HepG2 (cell line): ENCODE measurements around the gene RBM15B. TPM values are rescaled to one million over a fixed set of nuclear protein-coding genes. Genes with fewer than 3 reads are reported as not detected.

Source experiments
- FOXM1 ChIP-seq: sonication (generic); formaldehyde crosslinking; IDR thresholded peaks from 2 replicates; pipeline ENCODE4 v1.5.0; 2020; ENCODE audit warnings: missing genetic modification reagents
- HNF4A ChIP-seq: sonication (generic); formaldehyde crosslinking; IDR thresholded peaks from 2 replicates; pipeline ENCODE4 v1.4.0; 2020; ENCODE audit warnings: missing genetic modification reagents
- MBD4 ChIP-seq: IDR thresholded peaks from 2 replicates; pipeline ENCODE4 v1.6.1; 2012; ENCODE audit warnings: low read length, inconsistent platforms, borderline replicate concordance
- RORA ChIP-seq: sonication (generic); formaldehyde crosslinking; IDR thresholded peaks from 2 replicates; pipeline ENCODE4 v1.5.0; 2020; ENCODE audit warnings: mild to moderate bottlenecking, missing genetic modification reagents, moderate library complexity
- SAFB2 ChIP-seq: sonication (generic); formaldehyde crosslinking; IDR thresholded peaks from 2 replicates; pipeline ENCODE4 v1.5.1; 2020; ENCODE audit warnings: missing genetic modification reagents, low read depth, mild to moderate bottlenecking, borderline replicate concordance
- STAT5B ChIP-seq: sonication (generic); formaldehyde crosslinking; IDR thresholded peaks from 2 replicates; pipeline ENCODE4 v1.4.0; 2020; ENCODE audit warnings: missing genetic modification reagents
- TAF15 ChIP-seq: fragments of 200-400 bp; formaldehyde crosslinking; IDR thresholded peaks from one replicate; pipeline ENCODE4 v1.6.1; 2018; ENCODE audit warnings: mild to moderate bottlenecking, low read depth, low read length; ENCODE audit not compliant: poor library complexity, severe bottlenecking
- TFDP2 ChIP-seq: sonication (generic); formaldehyde crosslinking; IDR thresholded peaks from 2 replicates; pipeline ENCODE4 v1.4.0; 2020; ENCODE audit warnings: missing genetic modification reagents
- TIGD3 ChIP-seq: sonication (generic); formaldehyde crosslinking; IDR thresholded peaks from 2 replicates; pipeline ENCODE4 v1.5.1; 2020; ENCODE audit warnings: mild to moderate bottlenecking, missing genetic modification reagents, borderline replicate concordance
- XRCC5 ChIP-seq: fragments of 200-400 bp; formaldehyde crosslinking; optimal IDR thresholded peaks from 2 replicates; pipeline ENCODE3; 2017; ENCODE audit warnings: mild to moderate bottlenecking, low read length
- ZFP82 ChIP-seq: sonication (generic); formaldehyde crosslinking; IDR thresholded peaks from 2 replicates; pipeline ENCODE4 v1.5.1; 2020; ENCODE audit warnings: mild to moderate bottlenecking, missing genetic modification reagents, borderline replicate concordance
- ZNF12 ChIP-seq: sonication (generic); formaldehyde crosslinking; IDR thresholded peaks from 2 replicates; pipeline ENCODE4 v1.5.0; 2020; ENCODE audit warnings: missing genetic modification reagents
- ZNF225 ChIP-seq: sonication (generic); formaldehyde crosslinking; IDR thresholded peaks from 2 replicates; pipeline ENCODE4 v1.4.0; 2020; ENCODE audit warnings: mild to moderate bottlenecking, missing genetic modification reagents
- ZNF282 ChIP-seq: fragments of 450-650 bp; IDR thresholded peaks from 2 replicates; pipeline ENCODE4 v1.6.1; 2018; ENCODE audit not compliant: partially characterized antibody
- ZNF512B ChIP-seq: sonication (generic); formaldehyde crosslinking; IDR thresholded peaks from 2 replicates; pipeline ENCODE4 v1.5.1; 2020; ENCODE audit warnings: missing genetic modification reagents, mild to moderate bottlenecking, borderline replicate concordance
- polyA plus RNA-seq, 8 experiments: library from polyadenylated mRNA; depleted of rRNA in 3 of 8; stranded (reverse) in 7 of 8; unstranded in 1 of 8; fragments of >200 nt; fragmentation: Illumina TruSeq in 4 of 8; extraction: Trizol in 4 of 8; gene quantifications; 2 replicates each; pipeline versions ENCODE4 v1.2.1 to v1.2.3, GENCODE V29; 2011 to 2016; ENCODE audit warnings: low read depth in 4 of 8, missing spikeins in 1 of 8, mixed read lengths in 1 of 8; ENCODE audit not compliant: insufficient read depth in 1 of 8
- total RNA-seq, 5 experiments: library from RNA; depleted of rRNA; stranded (reverse); fragments of >200 nt; fragmentation: Illumina TruSeq; extraction: Trizol; gene quantifications; 2 replicates each; pipeline ENCODE4 v1.2.3, GENCODE V29; 2016; ENCODE audit warnings: low read depth in 1 of 5
- TF ChIP-seq, protein P1 (sequence below): IDR thresholded peaks from 2 replicates; pipeline ENCODE4 v1.6.1; 2016
- TF ChIP-seq, protein P2 (sequence below): sonication (generic); formaldehyde crosslinking; IDR thresholded peaks from 2 replicates; pipeline ENCODE4 v1.5.1; 2020; ENCODE audit warnings: missing genetic modification reagents, mild to moderate bottlenecking, borderline replicate concordance
- TF ChIP-seq, protein P3 (sequence below): sonication (generic); formaldehyde crosslinking; IDR thresholded peaks from 2 replicates; pipeline ENCODE4 v1.9.0; 2021; ENCODE audit warnings: missing genetic modification reagents, mild to moderate bottlenecking, borderline replicate concordance

The RBM15B gene
- total and polyA plus RNA-seq, 2 of the 13 experiments (the other 11 are each of a cell fraction or from before 2014, with no cell fraction given): 8.2 to 19.3 TPM

GRCh38 chr3:51391075-51391565 lies at the start of gene RBM15B (continued):
- TF ChIP-seq TAF15 (no peak), SAFB2 (peak; percentile 98), HNF4A (CRISPR knock-in tag) (no peak), FOXM1 (no peak), ZNF512B (CRISPR knock-in tag) (no peak), RORA (CRISPR knock-in tag) (no peak), ZFP82 (CRISPR knock-in tag) (no peak; the same call in 1 of the 2 replicates), ZNF282 (no peak), ZNF12 (CRISPR knock-in tag) (no peak), MBD4 (no peak), STAT5B (CRISPR knock-in tag) (no peak; the same call in 1 of the 2 replicates), TIGD3 (CRISPR knock-in tag) (no peak), TFDP2 (CRISPR knock-in tag) (peak; percentile 72), XRCC5 (peak; percentile 95), ZNF225 (CRISPR knock-in tag) (peak; percentile 16; the same call in 1 of the 2 replicates)
- TF ChIP-seq, protein P1, sequence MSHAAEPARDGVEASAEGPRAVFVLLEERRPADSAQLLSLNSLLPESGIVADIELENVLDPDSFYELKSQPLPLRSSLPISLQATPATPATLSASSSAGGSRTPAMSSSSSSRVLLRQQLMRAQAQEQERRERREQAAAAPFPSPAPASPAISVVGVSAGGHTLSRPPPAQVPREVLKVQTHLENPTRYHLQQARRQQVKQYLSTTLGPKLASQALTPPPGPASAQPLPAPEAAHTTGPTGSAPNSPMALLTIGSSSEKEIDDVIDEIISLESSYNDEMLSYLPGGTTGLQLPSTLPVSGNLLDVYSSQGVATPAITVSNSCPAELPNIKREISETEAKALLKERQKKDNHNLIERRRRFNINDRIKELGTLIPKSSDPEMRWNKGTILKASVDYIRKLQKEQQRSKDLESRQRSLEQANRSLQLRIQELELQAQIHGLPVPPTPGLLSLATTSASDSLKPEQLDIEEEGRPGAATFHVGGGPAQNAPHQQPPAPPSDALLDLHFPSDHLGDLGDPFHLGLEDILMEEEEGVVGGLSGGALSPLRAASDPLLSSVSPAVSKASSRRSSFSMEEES (CRISPR knock-in tag): peak; percentile 96
- TF ChIP-seq, protein P2, sequence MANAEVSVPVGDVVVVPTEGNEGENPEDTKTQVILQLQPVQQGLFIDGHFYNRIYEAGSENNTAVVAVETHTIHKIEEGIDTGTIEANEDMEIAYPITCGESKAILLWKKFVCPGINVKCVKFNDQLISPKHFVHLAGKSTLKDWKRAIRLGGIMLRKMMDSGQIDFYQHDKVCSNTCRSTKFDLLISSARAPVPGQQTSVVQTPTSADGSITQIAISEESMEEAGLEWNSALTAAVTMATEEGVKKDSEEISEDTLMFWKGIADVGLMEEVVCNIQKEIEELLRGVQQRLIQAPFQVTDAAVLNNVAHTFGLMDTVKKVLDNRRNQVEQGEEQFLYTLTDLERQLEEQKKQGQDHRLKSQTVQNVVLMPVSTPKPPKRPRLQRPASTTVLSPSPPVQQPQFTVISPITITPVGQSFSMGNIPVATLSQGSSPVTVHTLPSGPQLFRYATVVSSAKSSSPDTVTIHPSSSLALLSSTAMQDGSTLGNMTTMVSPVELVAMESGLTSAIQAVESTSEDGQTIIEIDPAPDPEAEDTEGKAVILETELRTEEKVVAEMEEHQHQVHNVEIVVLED (CRISPR knock-in tag): peak; percentile 94
- TF ChIP-seq, protein P3, sequence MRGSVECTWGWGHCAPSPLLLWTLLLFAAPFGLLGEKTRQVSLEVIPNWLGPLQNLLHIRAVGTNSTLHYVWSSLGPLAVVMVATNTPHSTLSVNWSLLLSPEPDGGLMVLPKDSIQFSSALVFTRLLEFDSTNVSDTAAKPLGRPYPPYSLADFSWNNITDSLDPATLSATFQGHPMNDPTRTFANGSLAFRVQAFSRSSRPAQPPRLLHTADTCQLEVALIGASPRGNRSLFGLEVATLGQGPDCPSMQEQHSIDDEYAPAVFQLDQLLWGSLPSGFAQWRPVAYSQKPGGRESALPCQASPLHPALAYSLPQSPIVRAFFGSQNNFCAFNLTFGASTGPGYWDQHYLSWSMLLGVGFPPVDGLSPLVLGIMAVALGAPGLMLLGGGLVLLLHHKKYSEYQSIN (CRISPR knock-in tag): no peak
